ENCODE results near the gene AUTS2. TPM values are rescaled to one million over a fixed set of nuclear protein-coding genes. Genes with fewer than 3 reads are reported as not detected.

The AUTS2 gene
- total and polyA plus RNA-seq, 2 experiments from 2014 or later, result 3.0 to 4.4 TPM

DNA sequence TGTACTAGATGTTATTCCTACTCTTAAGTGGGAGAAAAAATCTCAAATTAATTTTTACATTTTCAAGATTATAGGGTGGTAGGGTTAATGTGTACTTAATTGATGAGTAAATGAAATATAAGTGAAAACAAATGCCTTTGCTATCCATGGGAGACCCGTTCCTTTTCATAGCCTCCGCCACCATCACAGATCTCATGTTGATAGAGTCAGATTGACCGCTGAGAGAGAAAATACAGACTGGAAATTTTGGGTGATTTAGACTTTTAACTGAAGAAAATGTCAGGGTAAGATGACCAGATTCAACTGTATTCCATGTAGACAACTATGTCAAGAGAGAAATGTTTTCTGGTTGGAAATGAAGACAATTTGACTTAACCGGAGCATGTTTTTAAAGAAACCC lies 446.2 kb downstream of the AUTS2 start:
- H3K9ac ChIP-seq, result no peak overlapping the region
- no peaks in the 10 kb centered on the region for H3K79me2 ChIP-seq (ENCODE audit: insufficient read depth)
- no peaks in the 10 kb centered on the region for H3K27me3 ChIP-seq (replicated peaks; ENCODE audit: insufficient read depth)
- no peaks in the 10 kb centered on the region for H4K20me1 ChIP-seq (ENCODE audit: insufficient read depth)
- 87 to 90% methylated on average over 4 of the region's 4 CpGs for WGBS, 2 experiments (ENCODE audit: low coverage in 1 of 2, low lambda C conversion rate in 2 of 2, missing lambda C conversion rate in 2 of 2)
- TF ChIP-seq EZH2 (IDR thresholded peaks at IDR 0.05; ENCODE audit: insufficient read depth, poor library complexity, severe bottlenecking) (no peak), EZH2phosphoT487 (IDR thresholded peaks at IDR 0.05; ENCODE audit: insufficient read depth, low read depth) (no peak)
- H3K9me2 ChIP-seq (ENCODE audit: insufficient read depth), result no peaks in the 10 kb centered on the region
- H3K4me2 ChIP-seq (ENCODE audit: unreplicated experiment), result no peak overlapping the region
- H3K27ac ChIP-seq, result no peak overlapping the region
- peaks cover 9% of the 10 kb centered on the region for H3K4me1 ChIP-seq (ENCODE audit: insufficient read depth)
- no peaks in the 10 kb centered on the region; the same call in 1 of the 2 replicates for H3F3A ChIP-seq (ENCODE audit: insufficient read depth)
- H3K36me3 ChIP-seq (ENCODE audit: low read depth), result no peaks in the 10 kb centered on the region
- no peak overlapping the region for H2AFZ ChIP-seq
- no peak for DNase-seq
- no peaks in the 10 kb centered on the region for H3K9me3 ChIP-seq (ENCODE audit: low read depth)
- in situ Hi-C loops (cut with MboI), result no loop called here
- H3K4me3 ChIP-seq, result no peak overlapping the region

DNA sequence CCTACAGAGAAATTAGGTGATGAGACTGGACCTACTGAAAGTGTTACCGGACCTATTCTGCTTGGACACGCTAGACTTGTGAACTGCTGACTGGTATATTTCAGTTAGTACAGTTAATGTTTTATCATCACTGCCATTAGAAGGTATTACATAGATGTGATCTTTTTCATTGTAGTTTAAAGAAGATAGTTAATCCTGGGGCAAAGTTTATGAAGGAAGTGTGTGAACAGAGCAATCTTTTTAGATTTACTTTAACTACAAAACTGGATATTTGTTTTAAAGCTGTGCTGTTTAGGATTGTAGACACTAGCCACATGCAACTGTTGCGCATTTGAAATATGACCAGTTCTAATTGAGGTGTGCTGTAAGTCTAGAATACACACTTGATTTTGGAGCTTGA lies 446.7 kb downstream of the AUTS2 start:
- Histone ChIP-seq H3K9ac (no peak overlapping the region), H2AFZ (no peak overlapping the region), H3K79me2 (ENCODE audit: insufficient read depth) (no peaks in the 10 kb centered on the region), H3K27me3 (replicated peaks; ENCODE audit: insufficient read depth) (no peaks in the 10 kb centered on the region), H3K9me3 (ENCODE audit: low read depth) (no peaks in the 10 kb centered on the region), H4K20me1 (ENCODE audit: insufficient read depth) (no peaks in the 10 kb centered on the region), H3F3A (ENCODE audit: insufficient read depth) (no peaks in the 10 kb centered on the region; the same call in 1 of the 2 replicates), H3K4me2 (ENCODE audit: unreplicated experiment) (no peak overlapping the region), H3K4me1 (ENCODE audit: insufficient read depth) (peaks cover 9% of the 10 kb centered on the region), H3K36me3 (ENCODE audit: low read depth) (no peaks in the 10 kb centered on the region), H3K27ac (no peak overlapping the region), H3K9me2 (ENCODE audit: insufficient read depth) (no peaks in the 10 kb centered on the region), H3K4me3 (no peak overlapping the region)
- in situ Hi-C loops (cut with MboI), result no loop called here
- no peak for TF ChIP-seq EZH2 (IDR thresholded peaks at IDR 0.05; ENCODE audit: insufficient read depth, poor library complexity, severe bottlenecking)
- TF ChIP-seq EZH2phosphoT487 (IDR thresholded peaks at IDR 0.05; ENCODE audit: insufficient read depth, low read depth), result no peak
- no peak for DNase-seq
- 92 to 97% methylated on average over 3 of the region's 3 CpGs for WGBS, 2 experiments (ENCODE audit: low coverage in 1 of 2, low lambda C conversion rate in 2 of 2, missing lambda C conversion rate in 2 of 2)

DNA sequence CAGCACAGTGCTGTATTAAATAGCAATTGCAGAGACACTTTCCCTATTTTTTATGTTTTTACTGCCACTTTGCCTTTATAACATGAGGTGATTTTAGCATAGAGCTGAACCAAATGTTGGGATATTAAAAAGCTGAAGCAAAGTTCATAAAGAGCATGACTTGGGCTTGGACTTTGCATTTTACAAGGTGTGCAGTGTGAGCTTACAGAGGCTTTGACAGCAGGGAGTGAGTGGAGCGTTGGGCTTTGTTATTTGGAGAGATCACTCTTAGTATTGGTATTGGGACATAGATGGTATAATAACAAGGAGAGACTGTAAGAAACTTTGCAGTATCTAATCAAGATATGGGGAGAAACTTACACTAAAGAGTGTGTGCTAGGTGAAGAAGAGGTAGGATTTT lies 449.1 kb downstream of the AUTS2 start:
- in situ Hi-C loops (cut with MboI), result no loop called here
- no peaks in the 10 kb centered on the region for H3K9me2 ChIP-seq (ENCODE audit: insufficient read depth)
- 74 to 95% methylated on average over 1 of the region's 1 CpG for WGBS, 2 experiments (ENCODE audit: low coverage in 1 of 2, low lambda C conversion rate in 2 of 2, missing lambda C conversion rate in 2 of 2)

DNA sequence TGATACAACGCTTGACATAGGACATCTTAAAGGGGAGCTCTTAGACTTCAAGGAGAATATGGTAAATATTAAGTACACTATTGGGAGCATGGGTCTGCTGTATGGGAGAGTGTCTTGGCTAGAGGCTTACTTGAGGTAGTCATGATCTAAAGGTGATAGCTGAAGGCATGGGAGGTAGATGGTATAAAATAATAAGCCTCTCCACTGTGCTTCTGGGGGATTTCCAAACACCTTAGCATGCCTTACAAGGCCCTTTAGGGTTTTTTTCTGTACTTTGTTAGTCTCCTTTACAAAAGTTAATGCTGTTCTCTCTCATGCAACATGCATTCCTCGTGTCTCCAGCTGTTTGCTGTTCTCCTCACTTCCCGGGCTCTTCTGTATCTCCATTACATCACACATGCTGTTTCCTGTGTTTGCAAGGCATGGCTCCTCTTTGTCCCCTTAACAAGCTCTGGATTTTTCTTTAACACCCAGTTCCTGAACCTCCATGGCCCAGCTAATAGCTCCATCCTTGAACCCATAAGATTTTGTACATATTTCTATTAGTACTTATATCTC lies 449.7 kb downstream of the AUTS2 start:
- H3K9ac ChIP-seq, result no peak overlapping the region
- WGBS, 2 experiments (ENCODE audit: low coverage in 1 of 2, low lambda C conversion rate in 2 of 2, missing lambda C conversion rate in 2 of 2), result 79 to 88% methylated on average over 3 of the region's 3 CpGs
- H3K79me2 ChIP-seq (ENCODE audit: insufficient read depth), result no peaks in the 10 kb centered on the region
- H3K27ac ChIP-seq, result no peak overlapping the region
- no peak for TF ChIP-seq EZH2 (IDR thresholded peaks at IDR 0.05; ENCODE audit: insufficient read depth, poor library complexity, severe bottlenecking)
- no peak for TF ChIP-seq EZH2phosphoT487 (IDR thresholded peaks at IDR 0.05; ENCODE audit: insufficient read depth, low read depth)
- H3F3A ChIP-seq (ENCODE audit: insufficient read depth), result no peaks in the 10 kb centered on the region; the same call in 1 of the 2 replicates
- no peaks in the 10 kb centered on the region for H3K36me3 ChIP-seq (ENCODE audit: low read depth)
- no peak overlapping the region for H2AFZ ChIP-seq
- peaks cover 8% of the 10 kb centered on the region; the same call in 1 of the 2 replicates for H3K4me1 ChIP-seq (ENCODE audit: insufficient read depth)
- no peaks in the 10 kb centered on the region for H3K9me2 ChIP-seq (ENCODE audit: insufficient read depth)
- H3K9me3 ChIP-seq (ENCODE audit: low read depth), result no peaks in the 10 kb centered on the region
- no peaks in the 10 kb centered on the region for H3K27me3 ChIP-seq (replicated peaks; ENCODE audit: insufficient read depth)
- H3K4me3 ChIP-seq, result no peak overlapping the region
- in situ Hi-C loops (cut with MboI), result no loop called here
- DNase-seq, result no peak
- no peak overlapping the region for H3K4me2 ChIP-seq (ENCODE audit: unreplicated experiment)
- H4K20me1 ChIP-seq (ENCODE audit: insufficient read depth), result no peaks in the 10 kb centered on the region

More for the DNA sequence above, 449.1 kb downstream of the AUTS2 start:
- Histone ChIP-seq H3K79me2 (ENCODE audit: insufficient read depth) (no peaks in the 10 kb centered on the region), H3K4me3 (no peak overlapping the region), H3F3A (ENCODE audit: insufficient read depth) (no peaks in the 10 kb centered on the region; the same call in 1 of the 2 replicates), H3K9me3 (ENCODE audit: low read depth) (no peaks in the 10 kb centered on the region), H3K4me2 (ENCODE audit: unreplicated experiment) (no peak overlapping the region), H3K27ac (no peak overlapping the region), H3K4me1 (ENCODE audit: insufficient read depth) (peaks cover 9% of the 10 kb centered on the region), H3K9ac (no peak overlapping the region), H3K36me3 (ENCODE audit: low read depth) (no peaks in the 10 kb centered on the region), H3K27me3 (replicated peaks; ENCODE audit: insufficient read depth) (no peaks in the 10 kb centered on the region), H4K20me1 (ENCODE audit: insufficient read depth) (no peaks in the 10 kb centered on the region), H2AFZ (no peak overlapping the region)
- TF ChIP-seq EZH2 (IDR thresholded peaks at IDR 0.05; ENCODE audit: insufficient read depth, poor library complexity, severe bottlenecking), result no peak
- TF ChIP-seq EZH2phosphoT487 (IDR thresholded peaks at IDR 0.05; ENCODE audit: insufficient read depth, low read depth), result no peak
- DNase-seq, result no peak

All from GM23248 (cell line).